Measurements from ENCODE around the gene MPZL1.

The MPZL1 gene

GRCh38 chr1:167694691-167695090 is 27.1 kb upstream of the MPZL1 start:
- TF ChIP-seq ZNF70 (CRISPR knock-in tag; IDR thresholded peaks at IDR 0.05), result no peak
- no peak for TF ChIP-seq BACH2 (CRISPR knock-in tag; IDR thresholded peaks at IDR 0.05; ENCODE audit: borderline replicate concordance)
- no peak for TF ChIP-seq ISL1 (CRISPR knock-in tag; IDR thresholded peaks at IDR 0.05)
- no peak for TF ChIP-seq ZC3H10 (CRISPR knock-in tag; IDR thresholded peaks at IDR 0.05)
- TF ChIP-seq ZNF565 (CRISPR knock-in tag; conservative IDR thresholded peaks at IDR 0.05; ENCODE audit: low read depth), result no peak
- TF ChIP-seq CSDC2 (CRISPR knock-in tag; IDR thresholded peaks at IDR 0.05), result no peak
- no peak for ATAC-seq

GRCh38 chr1:167695147-167695546 is 26.6 kb upstream of the MPZL1 start:
- TF ChIP-seq ISL1 (CRISPR knock-in tag; IDR thresholded peaks at IDR 0.05), result no peak
- no peak for TF ChIP-seq CREB5 (CRISPR knock-in tag; IDR thresholded peaks at IDR 0.05; ENCODE audit: low read depth)
- TF ChIP-seq TSHZ2 (CRISPR knock-in tag; IDR thresholded peaks at IDR 0.05), result no peak
- TF ChIP-seq OSR1 (CRISPR knock-in tag; IDR thresholded peaks at IDR 0.05), result no peak
- no peak for TF ChIP-seq BACH2 (CRISPR knock-in tag; IDR thresholded peaks at IDR 0.05; ENCODE audit: borderline replicate concordance)
- TF ChIP-seq RARB (CRISPR knock-in tag; IDR thresholded peaks at IDR 0.05), result no peak
- TF ChIP-seq CSDC2 (CRISPR knock-in tag; IDR thresholded peaks at IDR 0.05), result no peak
- ATAC-seq, result no peak

DNA sequence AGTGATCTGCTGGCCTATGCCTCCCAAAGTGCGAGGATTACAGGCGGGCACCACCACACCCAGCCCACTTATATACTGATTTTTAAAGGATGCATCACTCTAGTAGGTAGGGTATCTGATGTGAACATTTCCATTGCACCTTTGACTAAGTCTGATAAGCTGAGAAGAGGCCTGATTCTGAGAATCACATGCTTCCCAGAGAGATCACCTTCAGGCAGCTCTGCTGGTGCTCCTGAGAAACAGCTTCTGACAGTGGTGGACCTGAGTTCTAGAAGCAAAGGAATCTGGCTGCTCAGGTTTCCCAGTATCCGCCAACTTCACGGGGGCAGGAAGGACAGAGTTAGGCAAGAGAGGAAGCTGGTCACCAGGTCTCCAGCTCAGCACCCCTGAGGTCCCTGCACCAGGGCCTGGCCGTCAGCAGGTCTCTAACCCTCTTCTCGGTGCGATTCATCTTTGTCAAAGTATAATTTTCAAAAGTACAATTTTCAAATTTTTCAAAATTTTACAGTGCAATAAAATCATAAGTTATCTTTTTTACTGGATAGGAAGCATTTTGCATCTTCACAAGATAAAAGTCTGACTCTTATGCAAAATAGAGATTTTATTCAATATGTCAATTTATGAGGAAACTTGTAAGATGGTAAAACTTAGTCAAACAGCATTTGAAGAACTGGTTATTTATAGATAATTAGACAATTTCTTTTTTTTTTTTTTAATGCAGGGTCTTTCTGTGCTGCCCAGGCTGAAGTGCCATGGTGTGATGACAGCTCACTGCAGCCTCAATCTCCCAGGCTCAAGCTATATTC is 25.8 kb upstream of the MPZL1 start:
- ATAC-seq, result no peak
- TF ChIP-seq TCF4 (CRISPR knock-in tag; IDR thresholded peaks at IDR 0.05; ENCODE audit: borderline replicate concordance), result no peak
- TF ChIP-seq ZNF8 (CRISPR knock-in tag; IDR thresholded peaks at IDR 0.05), result no peak
- TF ChIP-seq RARB (CRISPR knock-in tag; IDR thresholded peaks at IDR 0.05), result no peak
- no peak for TF ChIP-seq ZNF70 (CRISPR knock-in tag; IDR thresholded peaks at IDR 0.05)
- TF ChIP-seq BACH2 (CRISPR knock-in tag; IDR thresholded peaks at IDR 0.05; ENCODE audit: borderline replicate concordance), result no peak
- no peak for TF ChIP-seq ARNTL (CRISPR knock-in tag; IDR thresholded peaks at IDR 0.05; ENCODE audit: borderline replicate concordance, low read depth)
- no peak for TF ChIP-seq TOX (CRISPR knock-in tag; IDR thresholded peaks at IDR 0.05; ENCODE audit: borderline replicate concordance)

DNA sequence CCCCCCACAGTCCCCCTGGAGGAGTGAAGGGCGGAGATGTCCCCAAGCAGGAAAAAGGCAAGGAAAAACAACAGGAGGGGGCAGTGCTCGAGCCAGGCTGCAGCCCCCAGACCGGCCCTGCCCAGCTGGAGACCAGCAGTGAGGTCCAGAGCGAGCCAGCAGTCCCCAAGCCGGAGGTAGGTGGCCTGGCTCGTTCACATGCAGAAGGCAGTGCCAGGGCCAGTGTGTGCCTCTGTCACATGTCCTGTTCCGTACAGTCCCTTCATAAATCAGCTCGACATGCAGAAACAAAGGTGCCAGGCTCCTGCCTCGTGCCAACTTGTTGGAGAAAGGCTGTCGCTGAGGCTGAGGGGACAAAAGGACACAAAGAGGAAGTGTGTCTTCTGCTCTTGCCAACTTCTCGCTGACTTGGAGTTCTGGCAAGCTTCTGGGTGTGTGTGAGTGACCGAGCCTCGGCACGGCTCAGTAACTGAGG is 24.1 kb upstream of the MPZL1 start:
- no peak for TF ChIP-seq GLIS3 (CRISPR knock-in tag; IDR thresholded peaks at IDR 0.05)
- TF ChIP-seq ESRRG (CRISPR knock-in tag; IDR thresholded peaks at IDR 0.05), result no peak
- no peak for TF ChIP-seq ZNF70 (CRISPR knock-in tag; IDR thresholded peaks at IDR 0.05)
- no peak for TF ChIP-seq ZFP30 (CRISPR knock-in tag; IDR thresholded peaks at IDR 0.05)
- TF ChIP-seq SNAI2 (CRISPR knock-in tag; IDR thresholded peaks at IDR 0.05), result no peak
- TF ChIP-seq RARB (CRISPR knock-in tag; IDR thresholded peaks at IDR 0.05), result no peak
- no peak for TF ChIP-seq BACH2 (CRISPR knock-in tag; IDR thresholded peaks at IDR 0.05; ENCODE audit: borderline replicate concordance)
- TF ChIP-seq PPARA (CRISPR knock-in tag; IDR thresholded peaks at IDR 0.05; ENCODE audit: borderline replicate concordance), result no peak
- ATAC-seq, result no peak

DNA sequence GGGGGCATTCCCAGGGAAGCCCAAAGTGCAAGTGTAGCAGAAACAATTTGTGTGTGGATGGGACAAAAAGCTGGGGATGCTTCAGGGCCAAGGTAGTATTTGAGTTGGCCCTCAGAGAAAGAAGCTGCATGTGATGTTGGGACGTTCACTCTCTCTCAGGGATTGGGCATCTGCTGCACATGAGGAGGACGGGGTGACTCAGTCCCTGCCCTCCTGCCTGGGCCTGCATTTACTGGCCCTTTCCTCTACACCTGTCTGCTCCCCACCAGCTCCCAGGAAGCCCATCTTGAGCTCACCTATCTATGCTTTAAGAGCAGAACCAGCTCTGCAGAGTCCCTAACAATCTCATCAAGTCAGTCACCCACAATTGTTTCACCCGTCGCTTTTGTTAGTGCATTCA is 23.5 kb upstream of the MPZL1 start:
- ATAC-seq, result no peak

More for the DNA sequence above, 23.5 kb upstream of the MPZL1 start:
- TF ChIP-seq TCF4 (CRISPR knock-in tag; IDR thresholded peaks at IDR 0.05; ENCODE audit: borderline replicate concordance) (no peak), ZFP3 (CRISPR knock-in tag; IDR thresholded peaks at IDR 0.05) (no peak), ZNF565 (CRISPR knock-in tag; conservative IDR thresholded peaks at IDR 0.05; ENCODE audit: low read depth) (no peak), CSDC2 (CRISPR knock-in tag; IDR thresholded peaks at IDR 0.05) (no peak), BACH2 (CRISPR knock-in tag; IDR thresholded peaks at IDR 0.05; ENCODE audit: borderline replicate concordance) (no peak), ZNF8 (CRISPR knock-in tag; IDR thresholded peaks at IDR 0.05) (no peak), POU6F1 (CRISPR knock-in tag; IDR thresholded peaks at IDR 0.05; ENCODE audit: borderline replicate concordance, low read depth) (no peak), TSHZ2 (CRISPR knock-in tag; IDR thresholded peaks at IDR 0.05) (no peak), ISL1 (CRISPR knock-in tag; IDR thresholded peaks at IDR 0.05) (no peak), ZC3H10 (CRISPR knock-in tag; IDR thresholded peaks at IDR 0.05) (no peak), ARNTL (CRISPR knock-in tag; IDR thresholded peaks at IDR 0.05; ENCODE audit: borderline replicate concordance, low read depth) (no peak)
- TF ChIP-seq, protein P1, sequence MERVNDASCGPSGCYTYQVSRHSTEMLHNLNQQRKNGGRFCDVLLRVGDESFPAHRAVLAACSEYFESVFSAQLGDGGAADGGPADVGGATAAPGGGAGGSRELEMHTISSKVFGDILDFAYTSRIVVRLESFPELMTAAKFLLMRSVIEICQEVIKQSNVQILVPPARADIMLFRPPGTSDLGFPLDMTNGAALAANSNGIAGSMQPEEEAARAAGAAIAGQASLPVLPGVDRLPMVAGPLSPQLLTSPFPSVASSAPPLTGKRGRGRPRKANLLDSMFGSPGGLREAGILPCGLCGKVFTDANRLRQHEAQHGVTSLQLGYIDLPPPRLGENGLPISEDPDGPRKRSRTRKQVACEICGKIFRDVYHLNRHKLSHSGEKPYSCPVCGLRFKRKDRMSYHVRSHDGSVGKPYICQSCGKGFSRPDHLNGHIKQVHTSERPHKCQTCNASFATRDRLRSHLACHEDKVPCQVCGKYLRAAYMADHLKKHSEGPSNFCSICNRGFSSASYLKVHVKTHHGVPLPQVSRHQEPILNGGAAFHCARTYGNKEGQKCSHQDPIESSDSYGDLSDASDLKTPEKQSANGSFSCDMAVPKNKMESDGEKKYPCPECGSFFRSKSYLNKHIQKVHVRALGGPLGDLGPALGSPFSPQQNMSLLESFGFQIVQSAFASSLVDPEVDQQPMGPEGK (CRISPR knock-in tag; IDR thresholded peaks at IDR 0.05; ENCODE audit: borderline replicate concordance), result no peak
